ENCODE data around the gene TMEM271. TPM values are rescaled to one million over a fixed set of nuclear protein-coding genes. Genes with fewer than 3 reads are reported as not detected.

The TMEM271 gene
- total RNA-seq, 1 donor from 2014 or later, result not detected

DNA sequence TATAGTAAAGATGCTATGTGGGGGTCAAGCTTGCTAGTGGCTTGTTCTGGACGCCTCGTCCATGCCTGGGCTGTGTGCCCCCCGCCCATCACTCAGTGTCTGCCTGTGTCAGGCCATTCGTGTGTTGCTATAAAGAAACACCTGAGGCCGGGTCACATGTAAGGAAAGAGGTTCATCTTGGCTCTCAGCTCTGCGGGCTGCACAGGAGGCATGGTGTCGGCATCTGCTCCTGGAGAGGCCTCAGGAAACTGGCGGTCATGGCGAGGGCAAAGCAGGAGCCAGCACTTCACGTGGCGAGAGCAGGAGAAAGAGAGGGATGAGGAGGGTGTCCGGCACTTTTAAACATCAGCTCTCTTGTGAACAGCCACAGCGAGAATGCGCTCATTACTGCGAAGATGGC is 51.9 kb downstream of the TMEM271 start:
- ATAC-seq (no peak), DNase-seq (no peak)
- Histone ChIP-seq H3K9me3 (no peaks in the 10 kb centered on the region), H3K36me3 (peaks cover 85% of the 10 kb centered on the region), H3K4me3 (no peak overlapping the region), H3K4me1 (no peaks in the 10 kb centered on the region), H3K27me3 (ENCODE audit: low read depth) (no peaks in the 10 kb centered on the region), H3K27ac (no peak overlapping the region)
- TF ChIP-seq, protein P1, sequence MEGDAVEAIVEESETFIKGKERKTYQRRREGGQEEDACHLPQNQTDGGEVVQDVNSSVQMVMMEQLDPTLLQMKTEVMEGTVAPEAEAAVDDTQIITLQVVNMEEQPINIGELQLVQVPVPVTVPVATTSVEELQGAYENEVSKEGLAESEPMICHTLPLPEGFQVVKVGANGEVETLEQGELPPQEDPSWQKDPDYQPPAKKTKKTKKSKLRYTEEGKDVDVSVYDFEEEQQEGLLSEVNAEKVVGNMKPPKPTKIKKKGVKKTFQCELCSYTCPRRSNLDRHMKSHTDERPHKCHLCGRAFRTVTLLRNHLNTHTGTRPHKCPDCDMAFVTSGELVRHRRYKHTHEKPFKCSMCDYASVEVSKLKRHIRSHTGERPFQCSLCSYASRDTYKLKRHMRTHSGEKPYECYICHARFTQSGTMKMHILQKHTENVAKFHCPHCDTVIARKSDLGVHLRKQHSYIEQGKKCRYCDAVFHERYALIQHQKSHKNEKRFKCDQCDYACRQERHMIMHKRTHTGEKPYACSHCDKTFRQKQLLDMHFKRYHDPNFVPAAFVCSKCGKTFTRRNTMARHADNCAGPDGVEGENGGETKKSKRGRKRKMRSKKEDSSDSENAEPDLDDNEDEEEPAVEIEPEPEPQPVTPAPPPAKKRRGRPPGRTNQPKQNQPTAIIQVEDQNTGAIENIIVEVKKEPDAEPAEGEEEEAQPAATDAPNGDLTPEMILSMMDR (IDR thresholded peaks at IDR 0.05), result no peak
- intact Hi-C loops (cut with DNase I), result no loop called here

Other genes starting within 250 kb of the TMEM271 start
- 23.9 TPM for gene ZNF141, start 238.5 kb downstream of the TMEM271 start, total RNA-seq
- 29.4 TPM for gene ZNF721, start 77.1 kb downstream of the TMEM271 start, total RNA-seq
- gene PIGG, start 77.1 kb downstream of the TMEM271 start, total RNA-seq, result 53.4 TPM
- gene PDE6B, start 49.3 kb upstream of the TMEM271 start, total RNA-seq, result 5.5 TPM
- 173 TPM for gene ATP5ME, start 98.0 kb upstream of the TMEM271 start, total RNA-seq
- 9.7 TPM for gene MYL5, start 98.2 kb upstream of the TMEM271 start, total RNA-seq
- 31.5 TPM for gene SLC49A3, start 112.9 kb upstream of the TMEM271 start, total RNA-seq
- gene PCGF3, start 129.5 kb upstream of the TMEM271 start, total RNA-seq, result 44.8 TPM
- gene CPLX1, start 249.8 kb upstream of the TMEM271 start, total RNA-seq, result 3.9 TPM

All from lower lobe of right lung (tissue), 2 donors.